HuH-7.5 (cell line): ENCODE results near the gene COX7A2.

Experiments used
- DNase-seq: peaks from one replicate; pipeline ENCODE4 v3.0.0; 2011; ENCODE audit warnings: low spot score

Gene COX7A2

DNA sequence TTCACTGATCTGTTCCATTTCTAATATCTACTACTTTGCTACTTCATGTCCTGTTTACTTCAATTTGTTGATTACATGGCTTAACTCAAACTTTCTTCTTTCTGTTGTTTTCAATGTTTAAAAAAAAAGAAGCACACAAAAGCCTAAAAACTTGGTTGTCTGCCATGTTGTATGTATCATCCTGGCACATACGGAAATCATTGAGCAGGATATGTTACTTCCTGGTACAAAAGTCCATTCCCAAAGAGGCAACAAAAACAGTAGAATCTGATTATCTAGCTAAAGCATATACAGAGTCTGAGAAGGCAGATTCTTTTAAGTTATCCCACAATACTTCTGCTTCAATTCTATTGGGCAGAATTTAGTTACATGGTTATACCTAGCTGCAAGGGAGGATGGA lies 23.2 kb downstream of the COX7A2 start:
- no peak for DNase-seq

DNA sequence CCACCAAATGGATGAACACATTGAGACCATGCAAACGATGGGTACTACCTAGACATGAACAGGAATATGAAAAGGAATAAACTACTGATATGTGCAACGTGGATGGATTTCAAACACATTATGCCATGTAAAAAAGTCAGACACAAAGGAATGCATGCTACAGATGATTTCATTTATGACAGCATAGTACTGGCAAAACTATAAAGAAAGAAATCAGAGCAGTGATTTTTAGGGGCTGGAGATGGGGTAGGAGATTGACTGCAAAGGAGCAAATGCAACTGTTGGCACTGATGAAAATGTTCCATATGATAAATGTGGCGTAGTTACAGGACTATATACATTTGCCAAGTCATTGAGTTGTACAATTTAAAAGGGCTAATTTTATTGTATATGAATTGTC lies 24.3 kb downstream of the COX7A2 start:
- no peak for DNase-seq

DNA sequence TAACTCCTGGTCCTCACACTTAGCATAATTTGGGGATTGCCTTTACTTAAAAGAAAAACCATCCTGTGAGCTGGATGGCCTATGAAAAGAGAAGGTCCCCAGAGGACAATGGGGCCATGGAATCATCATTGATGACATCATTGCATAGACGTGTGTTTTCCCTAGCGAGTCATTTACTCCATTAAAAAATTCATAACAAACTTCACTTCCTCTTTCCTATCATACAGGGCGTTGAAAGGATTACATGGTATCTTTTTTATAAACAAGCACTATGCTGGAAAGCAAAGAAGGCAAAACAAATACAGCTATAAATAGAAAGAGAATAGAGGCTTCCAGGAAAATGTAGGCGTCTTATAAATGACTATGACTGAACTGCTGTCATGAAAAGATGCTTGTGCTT lies 26.4 kb downstream of the COX7A2 start:
- DNase-seq: no peak

DNA sequence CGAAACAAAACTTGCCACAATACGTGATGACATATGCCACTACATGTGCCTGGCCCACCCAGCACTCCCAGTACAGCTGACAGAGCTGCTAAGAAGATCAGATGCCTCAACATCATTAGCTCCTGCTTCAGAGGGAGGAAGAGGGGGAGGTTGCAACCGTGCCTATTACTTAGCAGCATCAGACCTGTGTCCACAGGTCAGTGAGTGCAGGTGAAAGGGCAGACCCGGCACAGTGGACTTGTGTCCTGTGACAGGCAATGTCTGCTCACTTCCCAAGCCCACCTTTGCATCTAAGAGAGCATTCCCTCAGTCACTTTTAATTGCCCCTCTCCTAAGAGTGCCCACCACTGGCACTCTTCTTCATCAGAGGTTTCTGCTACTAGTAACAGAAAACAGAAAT lies 28.3 kb downstream of the COX7A2 start:
- DNase-seq: no peak

GRCh38 chr6:75213732-75214131 lies 29.9 kb downstream of the COX7A2 start:
- DNase-seq: no peak

DNA sequence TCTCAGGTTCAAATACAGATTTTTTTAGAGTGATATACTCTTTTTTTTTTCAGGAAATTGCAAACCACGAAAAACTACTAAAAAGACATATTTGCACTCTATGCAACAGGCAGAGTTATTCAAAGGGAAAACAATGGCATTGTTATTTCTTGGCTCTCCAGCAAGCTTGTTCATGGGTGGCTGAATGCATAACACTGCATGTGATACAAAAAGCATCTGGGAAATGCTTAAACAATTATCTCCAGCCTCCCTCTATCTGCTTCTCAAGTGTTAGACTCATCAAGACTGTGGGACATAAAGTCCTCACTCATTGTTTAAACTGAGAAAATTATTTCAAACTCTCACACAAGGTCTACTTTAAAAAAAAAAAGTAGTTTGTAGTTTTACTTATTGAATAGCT lies 30.5 kb downstream of the COX7A2 start:
- no peak for DNase-seq

GRCh38 chr6:75211920-75212590 lies 31.5 kb downstream of the COX7A2 start:
- DNase-seq: no peak

DNA sequence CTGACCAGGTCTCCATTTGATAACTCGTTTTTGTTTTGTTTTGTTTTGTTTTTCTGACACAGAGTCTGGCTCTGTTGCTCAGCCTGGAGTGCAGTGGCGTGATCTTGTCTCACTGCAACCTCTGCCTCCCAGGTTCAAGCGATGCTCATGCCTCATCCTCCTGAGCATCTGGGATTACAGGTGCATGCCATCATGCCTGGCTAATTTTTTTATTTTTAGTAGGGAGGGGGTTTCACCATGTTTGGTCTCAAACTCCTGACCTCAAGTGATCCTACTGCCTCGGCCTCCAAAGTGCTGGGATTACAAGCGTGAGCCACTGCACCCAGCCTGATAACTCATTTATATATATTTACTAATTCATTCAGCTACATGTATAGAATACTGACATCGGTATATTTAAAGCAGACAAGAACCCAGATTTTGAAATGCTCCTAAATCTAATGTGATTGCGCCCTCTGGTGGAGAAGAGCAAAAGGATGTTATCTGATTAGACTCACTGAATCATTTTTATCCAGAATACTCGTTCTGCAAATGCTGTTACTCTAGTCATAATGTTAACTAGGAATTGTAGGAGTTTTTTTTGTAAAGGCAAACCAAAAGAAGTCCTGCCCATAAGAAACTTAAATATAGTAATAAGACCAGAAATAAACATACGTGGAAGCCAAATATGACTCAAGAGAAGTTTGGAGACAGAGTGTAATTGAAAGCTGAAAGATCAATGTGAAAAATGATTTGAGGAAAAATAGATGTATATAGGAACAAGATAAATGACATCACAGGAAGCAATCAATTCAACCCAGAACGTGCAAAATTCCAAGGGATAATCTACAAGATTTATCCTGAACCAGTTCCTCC lies 32.5 kb downstream of the COX7A2 start:
- no peak for DNase-seq

- DNase-seq: no peak
These were observed 34.3 kb downstream of the COX7A2 start for GRCh38 chr6:75209184-75209723.

DNA sequence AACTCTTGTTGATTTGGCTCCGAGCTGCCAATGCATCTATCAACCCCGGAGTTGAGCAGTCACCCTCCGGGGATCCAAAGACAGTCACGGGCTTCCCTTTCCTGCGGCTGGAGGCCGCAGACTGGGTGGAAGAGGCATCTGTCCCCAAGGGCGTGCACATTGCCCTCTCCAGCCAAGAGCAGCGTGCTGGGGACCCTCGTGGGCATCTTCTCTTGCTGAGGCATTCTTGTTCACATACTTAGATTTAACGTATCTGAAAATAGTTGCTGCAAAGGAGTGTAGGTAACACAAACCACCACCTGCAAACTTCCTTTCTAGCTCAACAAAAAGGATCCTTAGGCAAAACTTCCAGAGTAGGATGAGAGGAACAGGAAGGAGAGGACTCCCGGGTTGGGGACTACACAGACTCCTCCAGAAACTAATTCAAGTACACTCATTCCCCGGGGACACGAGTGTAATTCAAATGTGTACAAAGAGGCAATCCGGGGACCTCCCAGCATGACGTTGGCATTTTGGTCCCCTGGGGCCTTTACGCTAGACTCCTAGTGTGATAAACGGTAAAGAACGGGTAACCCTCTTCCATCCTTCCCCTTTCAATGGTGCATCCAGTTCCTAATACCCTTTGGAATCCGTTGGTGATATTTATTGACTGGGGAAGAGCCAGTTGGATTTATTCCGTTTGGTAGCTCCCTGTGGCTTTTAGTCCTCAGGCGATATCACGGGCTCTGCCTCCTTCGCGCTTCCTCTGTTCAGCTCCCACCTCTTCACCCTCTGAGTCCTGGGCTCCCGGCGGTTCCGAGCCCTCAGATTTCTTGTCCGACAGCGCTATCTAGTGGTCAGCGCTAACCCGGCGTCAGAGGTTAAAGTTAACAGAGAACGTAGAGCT lies 35.1 kb downstream of the COX7A2 start:
- DNase-seq: peak; percentile 83

DNA sequence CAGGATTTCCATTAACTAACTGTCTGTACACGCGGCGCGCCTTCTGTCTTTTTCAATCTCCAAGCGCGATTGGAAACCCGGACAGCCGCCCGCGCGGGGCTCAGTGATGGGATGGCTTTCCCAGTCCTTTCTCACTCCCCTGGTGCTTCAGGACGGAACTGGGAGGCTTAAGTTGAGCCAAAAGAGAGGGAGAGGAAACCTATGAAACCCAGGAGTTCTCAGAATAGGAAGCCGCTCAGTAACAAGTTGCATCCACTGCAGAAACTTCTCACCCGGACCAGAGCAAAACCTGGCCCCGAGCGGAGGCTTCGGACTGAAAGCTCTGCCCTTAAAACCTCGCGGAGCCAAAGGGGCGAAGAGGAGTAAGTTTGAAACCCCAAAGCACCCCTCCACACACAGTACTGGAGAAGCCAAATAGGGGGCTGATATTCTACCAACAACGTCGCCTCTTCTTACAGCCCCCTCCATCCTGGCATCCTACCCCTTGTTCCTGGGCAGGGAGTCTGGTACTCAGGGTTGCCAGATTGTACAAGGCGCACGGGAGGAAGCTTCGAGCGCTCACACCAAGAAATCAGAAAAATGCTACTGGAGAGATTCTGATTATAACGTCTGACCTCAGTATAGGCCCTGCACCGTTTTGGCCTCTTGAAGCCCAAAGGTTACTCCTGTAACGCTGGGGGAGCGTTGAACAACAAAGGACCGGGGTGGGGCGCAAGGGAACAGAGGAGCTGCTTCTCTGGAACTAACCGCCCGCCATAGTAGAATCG lies 36.8 kb downstream of the COX7A2 start:
- DNase-seq: no peak

DNA sequence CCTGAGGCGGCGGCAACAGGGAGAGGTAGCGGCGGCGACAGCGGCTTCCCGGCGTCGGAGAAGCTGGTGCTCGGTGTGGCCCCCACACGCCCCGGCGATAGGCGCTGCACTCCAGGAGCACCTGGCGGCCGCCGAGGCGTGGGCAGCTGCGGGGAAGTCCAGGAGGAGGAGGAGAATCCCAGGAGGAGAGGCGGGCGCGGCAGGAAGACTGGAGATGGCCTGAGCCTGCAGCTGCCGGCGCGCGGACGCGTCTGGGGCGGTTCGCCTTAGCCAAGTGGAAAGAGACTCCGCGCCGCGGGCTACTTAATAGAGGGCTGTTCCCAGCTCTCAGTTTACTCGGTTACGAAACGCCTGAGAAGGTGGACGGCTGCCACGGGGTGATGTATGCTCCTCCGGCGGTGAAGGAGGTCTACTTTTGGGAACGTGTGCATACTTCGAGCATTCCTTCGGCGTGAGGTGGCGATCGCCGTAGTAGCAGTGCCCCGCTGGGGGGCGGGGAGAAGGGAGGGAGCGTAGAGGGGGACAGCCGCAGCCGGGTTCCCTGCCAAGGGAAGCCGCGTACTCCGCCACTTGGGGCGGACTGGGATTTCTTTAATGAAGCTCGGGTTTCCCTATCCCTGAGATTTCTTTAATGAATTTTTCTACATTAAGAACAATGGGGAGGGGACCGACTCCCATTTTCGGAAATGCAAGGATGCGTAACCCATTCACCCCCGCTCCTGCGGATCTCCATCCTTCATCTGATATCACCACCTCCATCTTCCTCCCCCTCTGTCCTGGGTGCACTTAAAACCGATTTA lies 37.6 kb downstream of the COX7A2 start, which contains the start of gene COL12A1:
Gene COL12A1, minus strand, starts transcription at position 278 of the 800 bp plus-strand sequence. CDS start 3,261 bp downstream, outside the sequence.
- DNase-seq: peak; percentile 53

DNA sequence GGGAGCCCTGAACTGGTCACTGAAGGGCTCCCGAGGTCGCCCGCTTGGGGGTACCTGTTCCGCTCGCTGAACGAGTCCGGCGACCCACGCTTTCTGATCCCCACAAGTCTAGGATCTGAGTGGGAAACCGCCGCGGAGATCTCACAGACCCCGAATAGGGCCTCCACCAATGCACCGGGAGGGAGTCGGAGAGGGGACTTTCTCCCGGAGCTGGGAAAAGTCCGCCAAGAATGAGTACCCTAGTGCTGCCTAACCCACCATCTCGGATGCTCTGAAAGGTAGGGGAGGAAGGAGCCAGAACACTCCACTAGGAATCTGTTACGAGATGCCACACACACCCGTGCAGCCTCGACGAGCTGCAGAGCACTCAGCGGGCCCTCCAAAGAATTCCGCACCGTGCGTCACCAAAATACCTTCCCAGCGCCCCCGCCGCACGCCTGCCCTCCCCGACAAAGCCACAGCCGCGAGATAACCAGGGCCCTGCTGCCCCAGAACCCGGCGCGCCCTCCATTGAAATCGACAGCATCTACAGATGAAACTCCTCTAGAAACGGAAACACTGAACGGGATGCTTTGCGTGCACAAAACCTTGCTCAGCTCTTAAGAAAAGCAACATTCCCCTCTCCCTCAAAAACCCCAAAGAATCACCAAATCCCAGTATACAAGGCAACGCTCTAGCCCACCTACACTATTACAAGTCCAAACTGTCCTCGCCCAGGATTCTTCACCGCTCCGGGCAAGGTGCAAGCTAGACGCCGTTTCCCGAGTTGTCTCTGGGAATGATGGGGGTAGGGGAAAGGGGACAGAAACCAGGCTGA lies 38.4 kb downstream of the COX7A2 start:
- no peak for DNase-seq

- peak; percentile 80 for DNase-seq
These were observed 39.2 kb downstream of the COX7A2 start for GRCh38 chr6:75204217-75204958.

- DNase-seq: no peak
These were observed 39.9 kb downstream of the COX7A2 start for GRCh38 chr6:75203721-75204120.

- no peak for DNase-seq
These were observed 40.9 kb downstream of the COX7A2 start for GRCh38 chr6:75202676-75203131.

GRCh38 chr6:75201901-75202672 lies 41.5 kb downstream of the COX7A2 start:
- DNase-seq: no peak

GRCh38 chr6:75201021-75201420 lies 42.6 kb downstream of the COX7A2 start:
- no peak for DNase-seq
